GM18870 (cell line): ENCODE measurements around the gene NTM.

Experiments
- ATAC-seq: cut with Tn5 transposase; IDR thresholded peaks from one replicate; pipeline ENCODE4 v1.9.1; 2021; ENCODE audit warnings: moderate library complexity; ENCODE audit not compliant: unreplicated experiment

The NTM gene

DNA sequence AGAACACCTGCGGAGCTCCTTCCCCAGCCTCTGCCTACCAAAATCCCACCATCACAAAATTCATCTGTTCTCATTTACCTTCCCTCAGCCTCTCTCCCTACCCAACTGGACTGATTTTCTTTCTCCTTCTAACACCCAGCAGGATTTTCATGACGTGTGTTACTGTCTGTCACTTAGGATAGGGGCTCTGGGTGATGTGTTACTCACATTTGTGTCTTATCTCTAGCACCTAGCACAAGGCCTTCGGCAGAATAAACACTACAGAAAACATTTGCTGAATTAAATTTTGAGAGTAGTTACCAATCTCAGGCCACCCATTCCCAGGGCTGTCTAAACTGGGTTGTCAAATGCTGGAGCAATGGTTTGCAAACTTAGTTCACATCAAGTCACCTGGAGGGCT is 88.0 kb downstream of the NTM start:
- ATAC-seq = no peak

DNA sequence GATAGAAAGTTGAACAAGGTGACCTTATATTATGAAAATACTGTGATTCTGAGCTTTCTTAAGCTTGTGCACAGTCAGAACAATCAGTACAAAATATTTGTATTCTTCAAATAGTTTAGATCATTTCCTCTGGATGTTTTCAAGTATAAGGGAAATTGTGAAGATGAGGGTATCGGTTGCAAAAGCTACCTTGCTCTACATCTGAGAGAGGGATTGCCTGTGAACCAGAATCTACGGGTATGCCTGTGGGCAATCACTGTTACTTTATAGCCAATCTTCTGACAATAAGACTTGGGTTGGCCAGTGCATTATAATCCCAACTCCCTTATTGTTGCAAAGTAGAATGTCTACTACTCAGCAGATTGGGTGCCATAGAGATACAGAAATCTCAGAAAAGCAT is 90.5 kb downstream of the NTM start:
- no peak for ATAC-seq

GRCh38 chr11:131462622-131463021 is 92.2 kb downstream of the NTM start:
- ATAC-seq = no peak

DNA sequence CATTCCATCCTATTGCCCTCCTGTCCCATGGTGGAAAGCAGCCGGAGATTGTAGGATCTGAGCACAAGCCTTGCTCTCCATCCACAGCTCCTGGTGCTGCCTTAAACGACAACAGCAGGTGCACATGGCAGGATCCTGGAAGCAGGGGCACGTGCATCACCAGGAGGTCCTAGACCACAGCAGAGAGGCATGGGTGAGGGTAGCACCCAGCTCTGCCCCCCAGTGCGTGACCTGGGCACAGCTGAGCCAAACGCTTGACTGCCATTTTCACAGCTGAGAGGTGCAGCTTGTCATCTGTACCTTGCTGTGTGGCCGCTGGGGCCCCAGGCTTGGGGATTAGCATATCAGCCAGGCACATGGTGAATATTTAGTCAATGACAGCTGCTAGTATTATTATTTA is 92.7 kb downstream of the NTM start:
- no peak for ATAC-seq

GRCh38 chr11:131463649-131464425 is 93.4 kb downstream of the NTM start:
- no peak for ATAC-seq

- no peak for ATAC-seq
Observed at GRCh38 chr11:131464461-131464860, 94.0 kb downstream of the NTM start.

DNA sequence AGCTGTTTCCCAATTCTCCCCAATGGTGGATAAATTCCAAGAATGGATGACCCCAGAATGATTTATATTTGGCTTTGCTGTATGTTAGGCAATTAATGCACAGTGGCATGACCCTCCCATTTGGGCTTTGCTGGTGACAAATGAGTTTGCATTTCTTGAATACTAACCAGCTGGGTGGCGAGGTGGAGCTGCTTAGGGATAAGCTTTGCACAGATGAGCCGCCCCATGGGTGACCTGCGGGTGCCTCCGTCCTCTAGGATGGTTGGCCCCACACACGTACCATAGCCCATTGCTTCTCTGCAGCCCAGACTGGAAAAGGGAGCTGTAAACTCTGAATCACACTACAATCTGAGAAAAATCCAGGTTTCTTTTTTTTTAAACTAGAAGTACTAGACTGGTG is 94.6 kb downstream of the NTM start:
- ATAC-seq = no peak

DNA sequence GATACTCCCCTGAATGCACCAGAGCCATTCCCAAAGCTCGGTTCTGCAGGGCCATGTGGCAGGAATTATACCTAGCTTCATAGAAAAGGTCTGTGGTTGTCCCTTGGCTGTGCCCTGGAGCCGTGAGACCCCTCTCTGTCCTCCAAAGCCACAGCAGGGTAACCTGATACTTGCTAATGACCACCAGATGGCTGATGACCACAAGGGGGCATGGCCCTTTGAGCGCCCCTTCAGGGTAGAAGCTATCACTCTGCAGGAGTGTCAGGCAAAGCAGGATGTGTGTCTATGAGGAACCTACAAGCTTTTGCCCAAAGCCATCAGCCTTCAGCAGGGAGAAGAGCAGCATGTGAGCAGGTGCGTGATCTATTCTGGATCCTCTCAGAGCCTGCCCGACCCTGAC is 95.3 kb downstream of the NTM start:
- ATAC-seq = no peak

GRCh38 chr11:131467645-131468394 is 97.4 kb downstream of the NTM start:
- no peak for ATAC-seq

DNA sequence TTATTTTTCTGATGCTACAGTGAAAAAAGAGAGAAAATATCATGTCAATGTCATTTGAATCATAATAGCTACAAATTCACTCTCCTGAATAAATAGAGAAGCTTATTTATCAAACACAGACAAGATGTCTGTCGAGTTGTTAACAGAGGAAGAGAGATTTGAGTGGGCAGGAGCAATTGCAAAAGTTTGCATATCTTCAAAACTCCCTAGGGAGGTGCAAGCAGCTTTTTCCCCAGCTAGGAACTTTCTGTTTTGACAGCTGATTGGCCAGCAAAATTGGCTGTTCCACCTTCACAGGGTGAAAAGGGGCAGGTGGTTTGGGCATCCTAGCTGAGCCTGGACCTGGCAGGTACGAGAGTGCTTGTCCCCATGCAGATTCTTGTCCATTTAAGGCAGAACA is 98.2 kb downstream of the NTM start:
- no peak for ATAC-seq

GRCh38 chr11:131470216-131470925 is 100.0 kb downstream of the NTM start:
- no peak for ATAC-seq

- ATAC-seq = no peak
Observed at GRCh38 chr11:131471976-131472375, 101.6 kb downstream of the NTM start.

GRCh38 chr11:131474947-131475346 is 104.5 kb downstream of the NTM start:
- no peak for ATAC-seq

GRCh38 chr11:131476266-131476665 is 105.9 kb downstream of the NTM start:
- no peak for ATAC-seq

- ATAC-seq = no peak
Observed at GRCh38 chr11:131478341-131478740, 107.9 kb downstream of the NTM start.

DNA sequence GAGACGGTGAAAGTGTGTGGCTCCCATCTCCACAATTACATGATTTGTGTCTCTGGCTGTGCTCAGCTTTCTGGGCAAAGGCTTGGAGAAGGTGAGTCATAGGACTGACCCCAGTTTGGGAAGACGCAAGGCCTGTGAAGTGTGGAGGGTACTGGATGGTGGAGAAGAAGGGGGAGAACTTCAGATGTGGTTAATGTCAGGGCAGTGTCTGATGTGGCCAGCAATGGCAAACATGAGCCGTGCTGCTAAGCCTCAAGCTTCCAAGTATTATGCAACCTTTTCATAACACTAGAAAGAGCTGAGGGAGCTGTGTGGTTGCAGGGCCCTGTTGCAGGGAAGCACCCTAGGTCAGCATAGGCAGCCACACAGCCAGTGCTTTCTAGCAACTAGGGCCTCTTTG is 110.9 kb downstream of the NTM start:
- ATAC-seq = no peak

DNA sequence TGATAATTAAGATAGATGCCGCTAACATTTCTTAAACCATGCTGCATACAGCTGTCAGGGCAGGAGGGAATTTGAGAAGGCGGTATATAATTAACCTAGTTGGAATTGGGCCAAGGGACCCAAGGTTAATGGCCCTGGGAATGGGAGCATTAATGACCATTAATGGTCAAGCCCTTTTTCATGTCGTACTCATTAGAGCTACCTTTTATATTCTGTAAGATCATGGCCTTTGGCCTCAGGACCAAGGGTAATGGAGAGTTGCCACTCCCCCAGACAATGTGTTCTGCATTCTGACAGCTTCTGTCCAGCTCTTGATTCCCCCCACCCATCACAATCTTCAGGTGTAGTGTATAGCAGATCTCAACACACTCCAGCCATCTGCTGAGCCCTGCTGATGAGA is 111.6 kb downstream of the NTM start:
- no peak for ATAC-seq

DNA sequence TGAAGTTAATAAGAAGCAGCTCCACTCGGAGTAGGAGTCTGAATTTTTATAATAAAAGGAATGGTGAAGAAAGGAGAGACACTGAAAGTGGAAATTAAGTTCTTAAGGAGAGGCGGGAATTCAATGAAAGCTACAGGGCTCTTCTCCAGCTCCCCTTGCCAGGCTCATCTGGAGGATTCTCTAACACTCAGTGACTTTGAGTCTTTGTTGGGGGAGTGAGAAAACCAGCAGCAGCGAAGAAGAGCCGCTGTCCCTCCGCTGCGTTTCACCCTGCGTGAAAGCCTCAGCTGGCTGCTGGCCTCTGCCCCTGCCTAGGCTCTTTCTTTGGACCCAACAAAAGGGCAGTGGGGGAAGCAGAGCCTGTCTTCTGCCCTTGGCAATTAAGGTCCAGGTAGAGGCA is 113.0 kb downstream of the NTM start:
- ATAC-seq = no peak

DNA sequence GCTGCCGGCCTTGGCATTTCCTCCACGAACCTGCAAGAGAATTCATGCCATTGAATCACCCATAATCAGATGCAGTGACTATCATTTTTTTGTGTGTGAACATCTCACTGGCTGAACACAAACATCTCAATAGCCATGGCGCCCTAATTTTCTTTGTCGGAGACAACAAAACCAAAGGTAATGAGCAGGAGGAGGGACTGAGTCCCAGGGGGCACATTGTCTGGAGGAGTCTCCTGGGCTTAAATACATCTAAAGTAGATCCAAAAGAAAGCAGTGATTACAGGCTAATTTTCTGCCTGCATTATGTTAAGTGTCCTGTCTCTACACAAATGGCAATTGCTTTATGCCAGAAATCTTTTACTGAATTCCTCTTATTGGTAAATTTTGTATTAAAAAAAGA is 113.5 kb downstream of the NTM start:
- no peak for ATAC-seq

DNA sequence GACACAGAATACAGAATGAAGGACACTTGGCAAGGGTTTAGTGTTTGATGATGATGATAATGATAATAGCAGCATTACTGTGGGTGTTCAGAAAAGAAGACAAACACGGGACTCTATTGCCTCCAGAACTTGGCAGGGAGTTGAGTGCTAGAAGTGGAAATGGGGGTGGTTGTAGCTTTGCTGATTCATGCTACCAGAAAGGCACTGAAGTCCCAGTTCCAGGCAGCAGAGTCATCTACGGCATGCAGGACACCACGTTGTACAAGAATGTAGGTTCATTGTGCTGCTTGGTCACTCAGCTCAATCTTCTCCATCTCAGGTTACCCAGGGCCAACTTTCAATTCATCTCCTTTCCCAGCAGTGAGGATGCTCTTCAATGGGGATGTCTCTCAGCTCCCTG is 115.7 kb downstream of the NTM start:
- ATAC-seq = no peak

DNA sequence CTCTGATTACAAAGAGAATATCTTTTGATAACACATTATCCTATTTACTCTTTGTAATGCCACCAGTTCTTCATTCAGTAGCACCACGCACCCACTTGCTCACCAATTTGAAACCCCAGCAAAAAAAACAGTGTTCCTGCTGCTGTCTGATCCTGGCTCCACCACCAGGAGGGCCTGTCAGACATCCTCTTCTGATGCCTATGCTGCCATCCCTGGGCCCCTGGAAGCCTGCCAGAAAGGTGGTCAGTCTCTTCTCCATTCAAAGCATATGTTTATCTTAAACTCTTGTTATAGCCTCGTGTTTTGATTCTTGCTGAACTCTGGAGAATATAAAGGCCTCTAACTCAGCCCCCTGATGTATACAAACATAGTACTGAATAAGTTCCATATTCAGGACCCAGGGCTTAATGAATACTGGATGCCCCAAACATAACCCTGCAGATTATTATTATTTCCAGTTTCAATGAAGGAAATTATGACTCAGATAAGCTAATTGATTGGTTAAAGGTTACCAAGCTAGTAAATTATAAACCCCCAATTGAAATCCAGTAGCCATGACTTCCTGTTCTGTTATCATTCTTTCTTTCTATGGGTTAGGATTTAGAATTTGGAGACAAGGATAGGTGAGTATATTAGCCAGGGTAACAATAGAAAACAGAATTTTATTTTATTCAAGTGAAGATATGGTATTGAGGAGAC is 116.7 kb downstream of the NTM start:
- ATAC-seq = no peak
